Activated CD4-positive, CD25-positive, alpha-beta regulatory T cell (primary cell): ENCODE results near the gene KLHL42.
"Not testable (repeated sequence)": the region's sequence is repeated elsewhere in the genome, so short reads cannot be mapped to it uniquely, and the experiment has no call there.

ENCODE experiments used
- DNase-seq, 4 experiments: peaks; one replicate each; lab custom pipeline; 2025; lab: John Stamatoyannopoulos, UW

Gene KLHL42

GRCh38 chr12:27817766-27818165 lies 37.7 kb downstream of the KLHL42 start:
- DNase-seq = no peak

- no peak for DNase-seq
These were observed 38.4 kb downstream of the KLHL42 start for GRCh38 chr12:27818401-27818918.

- no peak for DNase-seq
These were observed 40.5 kb downstream of the KLHL42 start for GRCh38 chr12:27820564-27820963.

- DNase-seq = peak in 1 of 4 experiments; percentile 5
These were observed 41.4 kb downstream of the KLHL42 start for GRCh38 chr12:27821259-27821973.

GRCh38 chr12:27822076-27822712 lies 42.2 kb downstream of the KLHL42 start:
- peak; percentile 4 to 49 (median 14) for DNase-seq

GRCh38 chr12:27823038-27823437 lies 43.0 kb downstream of the KLHL42 start:
- DNase-seq = no peak

GRCh38 chr12:27824126-27824842 lies 44.3 kb downstream of the KLHL42 start:
- DNase-seq = no peak

- DNase-seq = no peak
These were observed 46.0 kb downstream of the KLHL42 start for GRCh38 chr12:27826076-27826475.

- DNase-seq = no peak
These were observed 48.2 kb downstream of the KLHL42 start for GRCh38 chr12:27828196-27828595.

- DNase-seq = no peak
These were observed 58.6 kb downstream of the KLHL42 start for GRCh38 chr12:27838543-27839185.

GRCh38 chr12:27840229-27840999 lies 60.4 kb downstream of the KLHL42 start:
- no peak for DNase-seq

GRCh38 chr12:27841392-27841882 lies 61.4 kb downstream of the KLHL42 start:
- DNase-seq = no peak

- no peak for DNase-seq
These were observed 63.7 kb downstream of the KLHL42 start for GRCh38 chr12:27843714-27844245.

GRCh38 chr12:27844366-27845090 lies 64.5 kb downstream of the KLHL42 start:
- no peak for DNase-seq

- no peak for DNase-seq
These were observed 65.2 kb downstream of the KLHL42 start for GRCh38 chr12:27845187-27845586.

GRCh38 chr12:27845706-27846105 lies 65.7 kb downstream of the KLHL42 start:
- DNase-seq = not testable (repeated sequence)

GRCh38 chr12:27847293-27847692 lies 67.3 kb downstream of the KLHL42 start:
- DNase-seq = not testable (repeated sequence)

- no peak for DNase-seq
These were observed 71.3 kb downstream of the KLHL42 start for GRCh38 chr12:27851311-27851710.

GRCh38 chr12:27852117-27852516 lies 72.1 kb downstream of the KLHL42 start:
- no peak for DNase-seq
